Neural progenitor cell (in vitro differentiated cells): Measurements from ENCODE around the gene C9orf78.

ENCODE experiments used
- EZH2 ChIP-seq: fragments of 200-600 bp; sonication (generic); IDR thresholded peaks from 2 replicates; pipeline ENCODE4 v1.6.1; 2017; ENCODE audit warnings: antibody characterized with exemption, mild to moderate bottlenecking, moderate library complexity
- EZH2phosphoT487 ChIP-seq: fragments of 200-600 bp; sonication (generic); IDR thresholded peaks from 2 replicates; pipeline ENCODE4 v1.6.1; 2017; ENCODE audit warnings: antibody characterized with exemption
- TF ChIP-seq, protein P1 (sequence below): fragments of 200-600 bp; sonication (generic); IDR thresholded peaks from 2 replicates; pipeline ENCODE4 v1.5.1; 2017; ENCODE audit warnings: antibody characterized with exemption, mild to moderate bottlenecking

GRCh38 chr9:129803676-129804060 lies 31.4 kb downstream of the C9orf78 start:
- TF ChIP-seq, protein P1, sequence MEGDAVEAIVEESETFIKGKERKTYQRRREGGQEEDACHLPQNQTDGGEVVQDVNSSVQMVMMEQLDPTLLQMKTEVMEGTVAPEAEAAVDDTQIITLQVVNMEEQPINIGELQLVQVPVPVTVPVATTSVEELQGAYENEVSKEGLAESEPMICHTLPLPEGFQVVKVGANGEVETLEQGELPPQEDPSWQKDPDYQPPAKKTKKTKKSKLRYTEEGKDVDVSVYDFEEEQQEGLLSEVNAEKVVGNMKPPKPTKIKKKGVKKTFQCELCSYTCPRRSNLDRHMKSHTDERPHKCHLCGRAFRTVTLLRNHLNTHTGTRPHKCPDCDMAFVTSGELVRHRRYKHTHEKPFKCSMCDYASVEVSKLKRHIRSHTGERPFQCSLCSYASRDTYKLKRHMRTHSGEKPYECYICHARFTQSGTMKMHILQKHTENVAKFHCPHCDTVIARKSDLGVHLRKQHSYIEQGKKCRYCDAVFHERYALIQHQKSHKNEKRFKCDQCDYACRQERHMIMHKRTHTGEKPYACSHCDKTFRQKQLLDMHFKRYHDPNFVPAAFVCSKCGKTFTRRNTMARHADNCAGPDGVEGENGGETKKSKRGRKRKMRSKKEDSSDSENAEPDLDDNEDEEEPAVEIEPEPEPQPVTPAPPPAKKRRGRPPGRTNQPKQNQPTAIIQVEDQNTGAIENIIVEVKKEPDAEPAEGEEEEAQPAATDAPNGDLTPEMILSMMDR = no peak
- TF ChIP-seq EZH2 (no peak), EZH2phosphoT487 (no peak)
